HEK293T (cell line): Measurements from ENCODE around the gene HIVEP3.

Experiments used
- ARNT ChIP-seq: fragments of 450-650 bp; IDR thresholded peaks from 2 replicates; pipeline ENCODE4 v1.6.1; 2017; ENCODE audit warnings: mild to moderate bottlenecking
- BHLHE40 ChIP-seq: fragments of 450-650 bp; IDR thresholded peaks from 2 replicates; pipeline ENCODE4 v1.6.1; 2016; ENCODE audit warnings: mild to moderate bottlenecking, moderate library complexity, borderline replicate concordance
- ELF4 ChIP-seq: fragments of 450-650 bp; IDR thresholded peaks from 2 replicates; pipeline ENCODE4 v1.6.1; 2017; ENCODE audit warnings: antibody characterized with exemption
- FOXA1 ChIP-seq: fragments of 450-650 bp; IDR thresholded peaks from 2 replicates; pipeline ENCODE4 v1.6.1; 2016; ENCODE audit warnings: mild to moderate bottlenecking
- FOXK2 ChIP-seq: fragments of 450-650 bp; IDR thresholded peaks from 2 replicates; pipeline ENCODE4 v1.6.1; 2016; ENCODE audit warnings: mild to moderate bottlenecking
- FOXM1 ChIP-seq: fragments of 450-650 bp; IDR thresholded peaks from 2 replicates; pipeline ENCODE4 v1.6.1; 2017; ENCODE audit warnings: mild to moderate bottlenecking, borderline replicate concordance
- L3MBTL2 ChIP-seq: fragments of 450-650 bp; conservative IDR thresholded peaks from 2 replicates; pipeline ENCODE4 v1.6.1; 2016; ENCODE audit warnings: mild to moderate bottlenecking
- LEF1 ChIP-seq: fragments of 450-650 bp; IDR thresholded peaks from 2 replicates; pipeline ENCODE4 v1.6.1; 2017; ENCODE audit warnings: mild to moderate bottlenecking, borderline replicate concordance
- NFRKB ChIP-seq: fragments of 450-650 bp; IDR thresholded peaks from 2 replicates; pipeline ENCODE4 v1.6.1; 2016; ENCODE audit warnings: mild to moderate bottlenecking, moderate library complexity
- SP1 ChIP-seq: fragments of 450-650 bp; IDR thresholded peaks from 2 replicates; pipeline ENCODE4 v1.6.1; 2017
- SUZ12 ChIP-seq: fragments of 450-650 bp; IDR thresholded peaks from 2 replicates; pipeline ENCODE4 v1.6.1; 2016; ENCODE audit warnings: mild to moderate bottlenecking
- TARDBP ChIP-seq: fragments of 450-650 bp; IDR thresholded peaks from 2 replicates; pipeline ENCODE4 v1.6.1; 2016
- ZNF384 ChIP-seq: fragments of 450-650 bp; IDR thresholded peaks from 2 replicates; pipeline ENCODE4 v1.6.1; 2016
- TF ChIP-seq, protein P1 (sequence below): fragments of 450-650 bp; IDR thresholded peaks from 2 replicates; pipeline ENCODE4 v1.6.1; 2016

DNA sequence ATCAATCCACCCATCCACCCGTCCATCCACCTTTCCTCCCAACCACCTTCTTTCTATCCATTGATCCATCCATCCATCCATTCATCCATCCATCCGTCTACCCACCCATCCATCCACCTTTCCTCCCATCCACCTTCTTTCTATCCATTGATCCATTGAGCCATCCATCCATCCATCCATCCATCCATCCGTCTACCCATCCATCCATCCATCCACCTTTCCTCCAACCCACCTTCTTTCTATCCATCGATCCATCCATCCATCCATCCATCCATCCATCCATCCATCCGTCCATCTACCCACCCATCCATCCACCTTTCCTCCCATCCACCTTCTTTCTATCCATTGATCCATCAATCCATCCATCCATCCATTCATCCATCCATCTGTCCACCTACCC, 429.2 kb downstream of the HIVEP3 start:
- TF ChIP-seq ZNF384, result no peak
- no peak for TF ChIP-seq NFRKB
- no peak for TF ChIP-seq TARDBP
- no peak for TF ChIP-seq FOXM1
- TF ChIP-seq SP1, result no peak
- TF ChIP-seq FOXA1, result no peak
- TF ChIP-seq SUZ12, result no peak
- TF ChIP-seq BHLHE40, result no peak
- no peak for TF ChIP-seq ARNT
- TF ChIP-seq, protein P1, sequence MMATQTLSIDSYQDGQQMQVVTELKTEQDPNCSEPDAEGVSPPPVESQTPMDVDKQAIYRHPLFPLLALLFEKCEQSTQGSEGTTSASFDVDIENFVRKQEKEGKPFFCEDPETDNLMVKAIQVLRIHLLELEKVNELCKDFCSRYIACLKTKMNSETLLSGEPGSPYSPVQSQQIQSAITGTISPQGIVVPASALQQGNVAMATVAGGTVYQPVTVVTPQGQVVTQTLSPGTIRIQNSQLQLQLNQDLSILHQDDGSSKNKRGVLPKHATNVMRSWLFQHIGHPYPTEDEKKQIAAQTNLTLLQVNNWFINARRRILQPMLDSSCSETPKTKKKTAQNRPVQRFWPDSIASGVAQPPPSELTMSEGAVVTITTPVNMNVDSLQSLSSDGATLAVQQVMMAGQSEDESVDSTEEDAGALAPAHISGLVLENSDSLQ, result no peak
- no peak for TF ChIP-seq FOXK2
- no peak for TF ChIP-seq ELF4
- no peak for TF ChIP-seq LEF1
- no peak for TF ChIP-seq L3MBTL2
